Neural progenitor cell (in vitro differentiated cells): ENCODE results near the gene MEGF6.

ENCODE experiments used
- EZH2 ChIP-seq: fragments of 200-600 bp; sonication (generic); IDR thresholded peaks from 2 replicates; pipeline ENCODE4 v1.6.1; 2017; ENCODE audit warnings: antibody characterized with exemption, mild to moderate bottlenecking, moderate library complexity
- TF ChIP-seq, protein P1 (sequence below): fragments of 200-600 bp; sonication (generic); IDR thresholded peaks from 2 replicates; pipeline ENCODE4 v1.5.1; 2017; ENCODE audit warnings: antibody characterized with exemption, mild to moderate bottlenecking

DNA sequence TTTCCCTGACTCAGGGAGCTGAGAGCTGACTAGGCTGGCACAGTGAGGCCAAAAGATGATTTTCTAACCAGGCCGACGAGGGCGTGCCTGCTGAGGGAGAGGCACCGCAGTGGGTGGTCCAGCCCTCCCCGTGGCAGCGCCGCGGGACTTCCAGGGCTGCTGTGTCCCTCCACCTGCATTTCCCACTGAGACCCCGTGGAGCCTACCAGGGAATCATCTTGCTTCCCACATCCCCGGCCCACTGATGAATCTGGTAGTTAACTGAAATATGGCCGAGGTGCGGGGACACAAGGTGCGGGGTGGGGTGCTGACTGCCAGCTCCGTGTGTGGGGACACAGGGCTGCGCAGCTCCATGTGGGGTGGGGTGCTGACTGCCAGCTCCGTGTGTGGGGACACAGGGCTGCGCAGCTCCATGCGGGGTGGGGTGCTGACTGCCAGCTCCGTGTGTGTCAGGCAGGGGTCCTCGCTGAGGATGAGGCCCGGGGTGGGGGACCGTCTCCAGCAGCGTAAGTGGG is 28.1 kb upstream of the MEGF6 start:
- TF ChIP-seq, protein P1, sequence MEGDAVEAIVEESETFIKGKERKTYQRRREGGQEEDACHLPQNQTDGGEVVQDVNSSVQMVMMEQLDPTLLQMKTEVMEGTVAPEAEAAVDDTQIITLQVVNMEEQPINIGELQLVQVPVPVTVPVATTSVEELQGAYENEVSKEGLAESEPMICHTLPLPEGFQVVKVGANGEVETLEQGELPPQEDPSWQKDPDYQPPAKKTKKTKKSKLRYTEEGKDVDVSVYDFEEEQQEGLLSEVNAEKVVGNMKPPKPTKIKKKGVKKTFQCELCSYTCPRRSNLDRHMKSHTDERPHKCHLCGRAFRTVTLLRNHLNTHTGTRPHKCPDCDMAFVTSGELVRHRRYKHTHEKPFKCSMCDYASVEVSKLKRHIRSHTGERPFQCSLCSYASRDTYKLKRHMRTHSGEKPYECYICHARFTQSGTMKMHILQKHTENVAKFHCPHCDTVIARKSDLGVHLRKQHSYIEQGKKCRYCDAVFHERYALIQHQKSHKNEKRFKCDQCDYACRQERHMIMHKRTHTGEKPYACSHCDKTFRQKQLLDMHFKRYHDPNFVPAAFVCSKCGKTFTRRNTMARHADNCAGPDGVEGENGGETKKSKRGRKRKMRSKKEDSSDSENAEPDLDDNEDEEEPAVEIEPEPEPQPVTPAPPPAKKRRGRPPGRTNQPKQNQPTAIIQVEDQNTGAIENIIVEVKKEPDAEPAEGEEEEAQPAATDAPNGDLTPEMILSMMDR = no peak
- TF ChIP-seq EZH2 = no peak
